B cell (primary cell): ENCODE data around the gene PCDH1. TPM values are rescaled to one million over a fixed set of nuclear protein-coding genes. Genes with fewer than 3 reads are reported as not detected.

Source experiments
- ATAC-seq: fragments of 200-7000 bp; cut with Tn5 transposase; one replicate; pipeline ENCODE4 v1.10.0; 2021; ENCODE audit warnings: low read depth, mild to moderate bottlenecking, moderate number of reproducible peaks, moderate library complexity
- CTCF ChIA-PET: fragments of 350-600 bp; sonication (Branson Sonifier 250); formaldehyde crosslinking; loops from one replicate; lab custom pipeline; 2021; ENCODE audit warnings: antibody characterized with exemption, inconsistent platforms; lab: Charles Lee
- POLR2A ChIA-PET: fragments of 350-600 bp; sonication (Branson Sonifier 250); formaldehyde crosslinking; loops from one replicate; lab custom pipeline; 2021; ENCODE audit warnings: antibody characterized with exemption; lab: Charles Lee
- DNase-seq: peaks from one replicate; pipeline ENCODE4 v3.0.0; 2013
- H2AFZ ChIP-seq: 2 replicates; pipeline ENCODE4 v1.6.1; 2012; ENCODE audit warnings: mild to moderate bottlenecking, low read depth, low read length; ENCODE audit not compliant: insufficient read depth, poor library complexity, severe bottlenecking
- H3K27ac ChIP-seq, 2 donors: 1 replicate in 1 of 2; 2 replicates in 1 of 2; pipeline ENCODE4 v1.5.1; 2012 to 2013; ENCODE audit warnings: low read length in 2 of 2, mild to moderate bottlenecking in 2 of 2, moderate library complexity in 1 of 2
- H3K27me3 ChIP-seq, 4 experiments: fragments of 200-600 bp in 1 of 4; sonication (generic) in 1 of 4; replicated peaks in 1 of 4; 1 replicate in 2 of 4; 2 replicates in 2 of 4; pipeline versions ENCODE4 v1.6.1 to v1.7.0; 2013 to 2016; ENCODE audit warnings: low read length in 3 of 4, mild to moderate bottlenecking in 2 of 4, mixed read lengths in 1 of 4, moderate library complexity in 1 of 4; ENCODE audit not compliant: insufficient read depth in 4 of 4, control insufficient read depth in 3 of 4; ENCODE audit errors: control extremely low read depth in 1 of 4
- H3K36me3 ChIP-seq, 2 experiments: replicated peaks in 1 of 2; 1 replicate in 1 of 2; 2 replicates in 1 of 2; pipeline versions ENCODE4 v1.6.1 to v1.7.1; 2013; ENCODE audit warnings: low read length in 1 of 2; ENCODE audit not compliant: insufficient read depth in 2 of 2, control insufficient read depth in 1 of 2; ENCODE audit errors: control extremely low read depth in 1 of 2, extremely low read depth in 1 of 2
- H3K4me1 ChIP-seq, 2 donors: fragments of 200-600 bp in 1 of 2; sonication (generic) in 1 of 2; 1 replicate in 1 of 2; 2 replicates in 1 of 2; pipeline versions ENCODE4 v1.5.1 to v1.6.1; 2013 to 2017; ENCODE audit warnings: low read length in 2 of 2; ENCODE audit not compliant: control insufficient read depth in 2 of 2, insufficient read depth in 2 of 2
- H3K4me2 ChIP-seq: replicated peaks from 2 replicates; pipeline ENCODE3; 2012; ENCODE audit warnings: mild to moderate bottlenecking, low read depth, low read length; ENCODE audit not compliant: poor library complexity, severe bottlenecking
- H3K4me3 ChIP-seq, 5 experiments: fragments of 200-600 bp in 1 of 5; sonication (generic) in 1 of 5; 1 replicate in 3 of 5; 2 replicates in 2 of 5; pipeline versions ENCODE4 v1.5.1 to v1.7.0; 2011 to 2016; ENCODE audit warnings: low read length in 4 of 5, mild to moderate bottlenecking in 4 of 5, low read depth in 2 of 5, control low read depth in 1 of 5, moderate library complexity in 1 of 5; ENCODE audit not compliant: insufficient read depth in 1 of 5; ENCODE audit errors: control extremely low read depth in 1 of 5, extremely low read depth in 1 of 5
- H3K79me2 ChIP-seq: fragments of 200-600 bp; sonication (generic); one replicate; pipeline ENCODE4 v1.6.0; 2016; ENCODE audit warnings: low read length; ENCODE audit not compliant: control insufficient read depth, insufficient read depth
- H3K9ac ChIP-seq: fragments of 200-600 bp; sonication (generic); 2 replicates; pipeline ENCODE4 v1.6.1; 2017; ENCODE audit warnings: mild to moderate bottlenecking, low read length, moderate library complexity
- H3K9me3 ChIP-seq, 3 donors: one replicate each; pipeline versions ENCODE4 v1.6.1 to v1.7.1; 2013; ENCODE audit warnings: low read length in 2 of 3; ENCODE audit not compliant: control insufficient read depth in 2 of 3, insufficient read depth in 1 of 3; ENCODE audit errors: control extremely low read depth in 1 of 3
- H4K20me1 ChIP-seq: 2 replicates; pipeline ENCODE4 v1.6.0; 2012; ENCODE audit warnings: mild to moderate bottlenecking, low read length; ENCODE audit not compliant: insufficient read depth, control insufficient read depth, poor library complexity, severe bottlenecking
- H3K27ac Mint-ChIP-seq: one replicate; pipeline ENCODE4 v1.8.0; 2021; ENCODE audit warnings: mixed read lengths
- H3K27me3 Mint-ChIP-seq: one replicate; pipeline ENCODE4 v1.8.0; 2021; ENCODE audit warnings: mixed read lengths
- H3K4me1 Mint-ChIP-seq: one replicate; pipeline ENCODE4 v1.8.0; 2021; ENCODE audit warnings: mixed read lengths
- H3K4me3 Mint-ChIP-seq: one replicate; pipeline ENCODE4 v1.8.0; 2021; ENCODE audit warnings: mixed read lengths
- H3K9me3 Mint-ChIP-seq: one replicate; pipeline ENCODE4 v1.8.0; 2022; ENCODE audit warnings: mixed read lengths; ENCODE audit not compliant: insufficient read depth
- CTCF ChIP-seq: fragments of 200-600 bp; IDR thresholded peaks from one replicate; pipeline ENCODE4 v1.8.0; 2022; ENCODE audit warnings: antibody characterized with exemption, mild to moderate bottlenecking
- EZH2 ChIP-seq: IDR thresholded peaks from 2 replicates; pipeline ENCODE4 v1.6.1; 2012; ENCODE audit warnings: borderline replicate concordance, low read depth, mild to moderate bottlenecking, moderate library complexity, low read length; ENCODE audit not compliant: insufficient read depth, poor library complexity, severe bottlenecking
- WGBS: methylation state at CpG from one replicate; pipeline ENCODE4 v1.1.5; 2013; ENCODE audit warnings: missing lambda C conversion rate; ENCODE audit not compliant: insufficient coverage; 5-methylcytosine and 5-hydroxymethylcytosine counted together
- intact Hi-C: fragments of 100-400 bp; cut with micrococcal nuclease; formaldehyde crosslinking; loops from one replicate; pipeline ENCODE4 v1.10.0; 2022
- polyA minus RNA-seq: library from RNA; depleted of rRNA, polyadenylated mRNA; stranded (reverse); fragments of >200 nt; gene quantifications from 2 replicates; pipeline ENCODE4 v1.2.3, GENCODE V29; 2012
- polyA plus RNA-seq: library from polyadenylated mRNA; depleted of rRNA; stranded (reverse); fragments of >200 nt; gene quantifications from 2 replicates; pipeline ENCODE4 v1.2.3, GENCODE V29; 2012
- total RNA-seq, 2 donors: library from RNA; stranded (reverse); fragments of 120-200 nt in 1 of 2; gene quantifications; 1 replicate in 1 of 2; 2 replicates in 1 of 2; pipeline versions ENCODE4 v1.2.3 to v1.2.4, GENCODE V29; 2013 to 2022

PCDH1 gene
- total RNA-seq = not detected in 2 replicates
- 0.42 TPM for total RNA-seq (2013)
- 0.06 TPM in 1 of 2 replicates, not detected in the other for polyA plus RNA-seq
- polyA minus RNA-seq = 0.17 and 0.64 TPM in 2 replicates

GRCh38 chr5:141878186-141878710 lies at the start of gene PCDH1:
Gene PCDH1, minus strand, starts transcription at chr5:141878410. Its CDS starts 148 bp downstream, at chr5:141878262.
- Histone ChIP-seq H4K20me1 (peaks cover 5% of the 10 kb centered on the region), H3K4me1 (peaks cover 37% of the 10 kb centered on the region in 2 donors), H3K79me2 (no peaks in the 10 kb centered on the region), H2AFZ (peak within 1 kb of the TSS; percentile 72), H3K4me2 (peak within 1 kb of the TSS; percentile 80), H3K36me3 (no peaks in the 10 kb centered on the region), H3K9me3 (peaks cover 0 to 18% (median 0%) of the 10 kb centered on the region in 3 donors), H3K9ac (peak within 1 kb of the TSS; percentile 64), H3K4me3 (peak within 1 kb of the TSS in 4 of 5 experiments; percentile 34 to 65 (median 54)), H3K27ac (no peak within 1 kb of the TSS), H3K27me3 (peaks cover 0 to 81% (median 50%) of the 10 kb centered on the region in 4 experiments)
- ChIA-PET POLR2A (interaction anchor here (0.6 to 1.2 kb wide), 4 partner anchors 27 to 468 kb away, joined by 3 to 5 read pairs (median 4); no protein-coding TSS in a partner anchor), CTCF (interaction anchor here (0.6 to 6.6 kb wide), 35 partner anchors 8 to 508 kb away, joined by 3 to 123 read pairs (median 6); partner anchors contain the start of genes DELE1, GNPDA1, PCDH12 and PCDHGB3)
- under 1% methylated on average over 28 of the region's 63 CpGs for WGBS
- Mint-ChIP-seq H3K27ac (peak within 1 kb of the TSS; percentile 46), H3K4me1 (peaks cover 29% of the 10 kb centered on the region), H3K4me3 (peak within 1 kb of the TSS; percentile 89), H3K9me3 (no peaks in the 10 kb centered on the region), H3K27me3 (peaks cover 74% of the 10 kb centered on the region)
- no peak for TF ChIP-seq EZH2
- TF ChIP-seq CTCF = no peak
- ATAC-seq = peak; percentile 21
- intact Hi-C loops = loop anchor here (2.0 to 5.0 kb wide), 2 partner anchors 44 to 83 kb away; partner anchors contain the start of gene DELE1
- no peak for DNase-seq

- Histone ChIP-seq H3K27ac (no peak overlapping the region), H4K20me1 (peaks cover 26% of the 10 kb centered on the region), H3K79me2 (peaks cover 39% of the 10 kb centered on the region), H3K27me3 (no peaks in the 10 kb centered on the region), H3K9ac (no peak overlapping the region), H3K4me2 (no peak overlapping the region), H3K9me3 (no peaks in the 10 kb centered on the region), H2AFZ (no peak overlapping the region), H3K4me1 (peaks cover 12 to 18% of the 10 kb centered on the region in 2 donors), H3K36me3 (peaks cover 0 to 64% of the 10 kb centered on the region in 2 experiments), H3K4me3 (no peak overlapping the region)
- intact Hi-C loops = no loop called here
- Mint-ChIP-seq H3K4me3 (peak overlapping the region; percentile 21), H3K4me1 (peaks cover 17% of the 10 kb centered on the region), H3K9me3 (no peaks in the 10 kb centered on the region), H3K27me3 (no peaks in the 10 kb centered on the region), H3K27ac (no peak overlapping the region)
- DNase-seq = no peak
- ChIA-PET POLR2A (interaction anchor here (0.8 kb wide), 1 partner anchor 243 kb away, joined by 3 read pairs; no protein-coding TSS in a partner anchor), CTCF (interaction anchor here (0.9 kb wide), 1 partner anchor 11 kb away, joined by 4 read pairs; no protein-coding TSS in a partner anchor)
- TF ChIP-seq CTCF (no peak), EZH2 (no peak)
- 92% methylated on average over 2 of the region's 2 CpGs for WGBS
- no peak for ATAC-seq
Observed at GRCh38 chr5:141926434-141926833, 48.2 kb upstream of the PCDH1 start.
